Measurements from ENCODE around the gene CERS6. TPM values are rescaled to one million over a fixed set of nuclear protein-coding genes. Genes with fewer than 3 reads are reported as not detected.

The CERS6 gene
- total RNA-seq, 3 donors from 2014 or later: 36.4 to 46.4 (median 44.8) TPM

- Histone ChIP-seq H3K27me3 (no peaks in the 10 kb centered on the region), H3K36me3 (no peaks in the 10 kb centered on the region), H3K27ac (no peak overlapping the region), H3K9me3 (no peaks in the 10 kb centered on the region), H3K4me1 (no peaks in the 10 kb centered on the region), H3K4me3 (no peak overlapping the region)
- no peak for DNase-seq (ENCODE audit: low spot score in 2 of 2)
- intact Hi-C loops (cut with DNase I; ENCODE audit: low total_unique reads): no loop called here
- no peak for TF ChIP-seq CTCF (IDR thresholded peaks at IDR 0.05)
- TF ChIP-seq POLR2AphosphoS5 (IDR thresholded peaks at IDR 0.05): no peak
- TF ChIP-seq POLR2A (IDR thresholded peaks at IDR 0.05): no peak
Observed at GRCh38 chr2:168475636-168476035, 19.6 kb downstream of the CERS6 start.

- TF ChIP-seq CTCF (IDR thresholded peaks at IDR 0.05) (no peak), POLR2A (IDR thresholded peaks at IDR 0.05) (no peak), POLR2AphosphoS5 (IDR thresholded peaks at IDR 0.05) (no peak)
- no peaks in the 10 kb centered on the region for H3K4me1 ChIP-seq
Observed at GRCh38 chr2:168478206-168478605, 22.1 kb downstream of the CERS6 start.

GRCh38 chr2:168480356-168480755, 24.3 kb downstream of the CERS6 start:
- Histone ChIP-seq H3K9me3 (no peaks in the 10 kb centered on the region), H3K27me3 (no peaks in the 10 kb centered on the region), H3K4me3 (no peak overlapping the region), H3K36me3 (no peaks in the 10 kb centered on the region), H3K27ac (peak overlapping the region in 1 of 2 donors; percentile 13), H3K4me1 (no peaks in the 10 kb centered on the region)
- intact Hi-C loops (cut with DNase I; ENCODE audit: low total_unique reads): no loop called here
- no peak for DNase-seq (ENCODE audit: low spot score in 2 of 2)
- no peak for TF ChIP-seq POLR2A (IDR thresholded peaks at IDR 0.05)

More at GRCh38 chr2:168478206-168478605, 22.1 kb downstream of the CERS6 start:
- no peaks in the 10 kb centered on the region for H3K9me3 ChIP-seq
- intact Hi-C loops (cut with DNase I; ENCODE audit: low total_unique reads): no loop called here
- no peak for DNase-seq (ENCODE audit: low spot score in 2 of 2)
- no peaks in the 10 kb centered on the region for H3K36me3 ChIP-seq
- H3K27me3 ChIP-seq: no peaks in the 10 kb centered on the region
- H3K4me3 ChIP-seq: no peak overlapping the region
- no peak overlapping the region for H3K27ac ChIP-seq

GRCh38 chr2:168480825-168481585, 24.9 kb downstream of the CERS6 start:
- Histone ChIP-seq H3K4me1 (no peaks in the 10 kb centered on the region), H3K9me3 (no peaks in the 10 kb centered on the region), H3K27me3 (no peaks in the 10 kb centered on the region), H3K4me3 (no peak overlapping the region), H3K36me3 (no peaks in the 10 kb centered on the region), H3K27ac (peak overlapping the region in 1 of 2 donors; percentile 13)
- intact Hi-C loops (cut with DNase I; ENCODE audit: low total_unique reads): no loop called here
- DNase-seq (ENCODE audit: low spot score in 2 of 2): no peak
- TF ChIP-seq POLR2A (IDR thresholded peaks at IDR 0.05) (no peak), POLR2AphosphoS5 (IDR thresholded peaks at IDR 0.05) (no peak), CTCF (IDR thresholded peaks at IDR 0.05) (no peak)

- H3K27ac ChIP-seq: no peak overlapping the region
- H3K36me3 ChIP-seq: no peaks in the 10 kb centered on the region
- H3K9me3 ChIP-seq: no peaks in the 10 kb centered on the region
- no peaks in the 10 kb centered on the region for H3K4me1 ChIP-seq
- TF ChIP-seq POLR2A (IDR thresholded peaks at IDR 0.05): no peak
- TF ChIP-seq POLR2AphosphoS5 (IDR thresholded peaks at IDR 0.05): no peak
- no peak for TF ChIP-seq CTCF (IDR thresholded peaks at IDR 0.05)
- no peak for DNase-seq (ENCODE audit: low spot score in 2 of 2)
- intact Hi-C loops (cut with DNase I; ENCODE audit: low total_unique reads): no loop called here
- no peak overlapping the region for H3K4me3 ChIP-seq
- no peaks in the 10 kb centered on the region for H3K27me3 ChIP-seq
Observed at GRCh38 chr2:168482269-168482668, 26.2 kb downstream of the CERS6 start.

Data from breast epithelium (tissue), 4 donors.